Right atrium auricular region (tissue), 2 donors: ENCODE data around the gene PTPRD. TPM values are rescaled to one million over a fixed set of nuclear protein-coding genes. Genes with fewer than 3 reads are reported as not detected.

Experiments used
- DNase-seq: peaks from one replicate; pipeline ENCODE4 v3.0.0-alpha.2; 2019; ENCODE audit warnings: low spot score
- H3K27ac ChIP-seq, 2 donors: fragments of 200-600 bp; sonication (generic); 1 replicate in 1 of 2; 2 replicates in 1 of 2; pipeline ENCODE4 v1.5.1; 2016 to 2019
- H3K27me3 ChIP-seq, 2 donors: fragments of 200-600 bp; sonication (generic); one replicate each; pipeline versions ENCODE4 v1.5.1 to v1.6.0; 2017 to 2019
- H3K36me3 ChIP-seq: fragments of 200-600 bp; sonication (generic); one replicate; pipeline ENCODE4 v1.5.1; 2016
- H3K4me1 ChIP-seq, 2 donors: fragments of 200-600 bp; sonication (generic); one replicate each; pipeline versions ENCODE4 v1.5.1 to v1.6.0; 2017 to 2019
- H3K4me3 ChIP-seq, 2 donors: fragments of 200-600 bp; sonication (generic); 1 replicate in 1 of 2; 2 replicates in 1 of 2; pipeline ENCODE4 v1.5.1; 2017 to 2019; ENCODE audit warnings: mild to moderate bottlenecking in 1 of 2, moderate library complexity in 1 of 2
- H3K9me3 ChIP-seq, 2 donors: fragments of 200-600 bp; sonication (generic); one replicate each; pipeline ENCODE4 v1.5.1; 2019
- CTCF ChIP-seq, 2 donors: fragments of 200-600 bp; sonication (generic); IDR thresholded peaks; one replicate each; pipeline ENCODE4 v1.5.1; 2019; ENCODE audit warnings: antibody characterized with exemption in 2 of 2
- total RNA-seq, 2 donors: library from RNA; depleted of rRNA; stranded (reverse); fragments of >200 nt; gene quantifications; one replicate each; pipeline ENCODE4 v1.1.0, GENCODE V29; 2016

PTPRD gene
- total RNA-seq, 2 donors from 2014 or later, result 5.5 to 6.6 TPM

GRCh38 chr9:9231946-9232345 is 1380.9 kb downstream of the PTPRD start:
- no peak overlapping the region for H3K4me3 ChIP-seq
- no peak overlapping the region for H3K27ac ChIP-seq
- H3K4me1 ChIP-seq, result no peaks in the 10 kb centered on the region
- no peaks in the 10 kb centered on the region for H3K9me3 ChIP-seq
- no peak for TF ChIP-seq CTCF (IDR thresholded peaks at IDR 0.05)
- no peaks in the 10 kb centered on the region for H3K27me3 ChIP-seq
- no peak for DNase-seq
- H3K36me3 ChIP-seq, result no peaks in the 10 kb centered on the region

GRCh38 chr9:9229269-9229668 is 1383.5 kb downstream of the PTPRD start:
- H3K27me3 ChIP-seq, result no peaks in the 10 kb centered on the region
- no peak for TF ChIP-seq CTCF (IDR thresholded peaks at IDR 0.05)
- no peak overlapping the region for H3K27ac ChIP-seq
- no peak overlapping the region for H3K4me3 ChIP-seq
- no peaks in the 10 kb centered on the region for H3K4me1 ChIP-seq
- no peaks in the 10 kb centered on the region for H3K9me3 ChIP-seq
- no peak for DNase-seq
- H3K36me3 ChIP-seq, result no peaks in the 10 kb centered on the region

- Histone ChIP-seq H3K36me3 (no peaks in the 10 kb centered on the region), H3K4me3 (no peak overlapping the region), H3K27ac (no peak overlapping the region), H3K9me3 (no peaks in the 10 kb centered on the region), H3K27me3 (no peaks in the 10 kb centered on the region), H3K4me1 (no peaks in the 10 kb centered on the region)
- no peak for DNase-seq
- TF ChIP-seq CTCF (IDR thresholded peaks at IDR 0.05), result no peak
Observed at GRCh38 chr9:9223175-9223574, 1389.6 kb downstream of the PTPRD start.

- no peak overlapping the region for H3K27ac ChIP-seq
- H3K9me3 ChIP-seq, result no peaks in the 10 kb centered on the region
- H3K4me3 ChIP-seq, result no peak overlapping the region
- no peaks in the 10 kb centered on the region for H3K36me3 ChIP-seq
- H3K27me3 ChIP-seq, result no peaks in the 10 kb centered on the region
- H3K4me1 ChIP-seq, result no peaks in the 10 kb centered on the region
- TF ChIP-seq CTCF (IDR thresholded peaks at IDR 0.05), result no peak
- DNase-seq, result no peak
Observed at GRCh38 chr9:9222730-9223129, 1390.1 kb downstream of the PTPRD start.

GRCh38 chr9:9216934-9217333 is 1395.9 kb downstream of the PTPRD start:
- Histone ChIP-seq H3K27ac (no peak overlapping the region), H3K4me1 (no peaks in the 10 kb centered on the region), H3K4me3 (no peak overlapping the region), H3K27me3 (no peaks in the 10 kb centered on the region), H3K36me3 (no peaks in the 10 kb centered on the region), H3K9me3 (no peaks in the 10 kb centered on the region)
- DNase-seq, result no peak
- no peak for TF ChIP-seq CTCF (IDR thresholded peaks at IDR 0.05)

GRCh38 chr9:9215050-9215449 is 1397.8 kb downstream of the PTPRD start:
- H3K9me3 ChIP-seq, result no peaks in the 10 kb centered on the region
- H3K36me3 ChIP-seq, result no peaks in the 10 kb centered on the region
- no peak for DNase-seq
- H3K4me1 ChIP-seq, result no peaks in the 10 kb centered on the region
- no peaks in the 10 kb centered on the region for H3K27me3 ChIP-seq
- no peak overlapping the region for H3K27ac ChIP-seq
- TF ChIP-seq CTCF (IDR thresholded peaks at IDR 0.05), result no peak
- H3K4me3 ChIP-seq, result no peak overlapping the region
